GM19035 (cell line): ENCODE results near the gene PAX9.
"Not testable (repeated sequence)": the region's sequence is repeated elsewhere in the genome, so short reads cannot be mapped to it uniquely, and the experiment has no call there.

ENCODE experiments used
- ATAC-seq: cut with Tn5 transposase; IDR thresholded peaks from one replicate; pipeline ENCODE4 v1.9.1; 2021; ENCODE audit not compliant: unreplicated experiment

Gene PAX9

GRCh38 chr14:36672095-36672494 is 10.4 kb downstream of the PAX9 start:
- ATAC-seq: no peak

GRCh38 chr14:36674659-36675058 is 13.0 kb downstream of the PAX9 start:
- no peak for ATAC-seq

- no peak for ATAC-seq
These were observed 13.9 kb downstream of the PAX9 start for GRCh38 chr14:36675581-36675980.

GRCh38 chr14:36676236-36676635 is 14.6 kb downstream of the PAX9 start:
- no peak for ATAC-seq

GRCh38 chr14:36682338-36682737 is 20.7 kb downstream of the PAX9 start:
- no peak for ATAC-seq

- no peak for ATAC-seq
These were observed 21.5 kb downstream of the PAX9 start for GRCh38 chr14:36683083-36683724.

- no peak for ATAC-seq
These were observed 23.3 kb downstream of the PAX9 start for GRCh38 chr14:36684946-36685345.

GRCh38 chr14:36690311-36691040 is 28.8 kb downstream of the PAX9 start:
- no peak for ATAC-seq

- ATAC-seq: not testable (repeated sequence)
These were observed 37.8 kb downstream of the PAX9 start for GRCh38 chr14:36699420-36699819.

GRCh38 chr14:36700651-36701050 is 39.0 kb downstream of the PAX9 start:
- ATAC-seq: no peak

- ATAC-seq: no peak
These were observed 39.5 kb downstream of the PAX9 start for GRCh38 chr14:36701132-36701531.

GRCh38 chr14:36702474-36702873 is 40.8 kb downstream of the PAX9 start:
- ATAC-seq: no peak

GRCh38 chr14:36707570-36707969 is 45.9 kb downstream of the PAX9 start:
- ATAC-seq: no peak

- no peak for ATAC-seq
These were observed 52.5 kb downstream of the PAX9 start for GRCh38 chr14:36713960-36714703.

GRCh38 chr14:36716614-36717184 is 55.0 kb downstream of the PAX9 start:
- ATAC-seq: no peak

- no peak for ATAC-seq
These were observed 55.7 kb downstream of the PAX9 start for GRCh38 chr14:36717363-36717762.

GRCh38 chr14:36718216-36718615 is 56.6 kb downstream of the PAX9 start:
- no peak for ATAC-seq

GRCh38 chr14:36719823-36720222 is 58.2 kb downstream of the PAX9 start:
- ATAC-seq: no peak

GRCh38 chr14:36720657-36721056 is 59.0 kb downstream of the PAX9 start:
- ATAC-seq: no peak

- ATAC-seq: no peak
These were observed 60.2 kb downstream of the PAX9 start for GRCh38 chr14:36721877-36722276.

- no peak for ATAC-seq
These were observed 61.9 kb downstream of the PAX9 start for GRCh38 chr14:36723530-36723929.

- no peak for ATAC-seq
These were observed 62.5 kb downstream of the PAX9 start for GRCh38 chr14:36724162-36724561.
